Testis (tissue), 2 donors: ENCODE results near the gene FNDC4.

Experiments
- CTCF ChIP-seq, 3 experiments: fragments of 450-650 bp in 2 of 3; fragments of 200-600 bp in 1 of 3; sonication (generic) in 1 of 3; IDR thresholded peaks; one replicate each; pipeline ENCODE4 v1.5.1; 2016 to 2019; ENCODE audit warnings: antibody characterized with exemption in 3 of 3, mild to moderate bottlenecking in 2 of 3, moderate library complexity in 1 of 3
- POLR2A ChIP-seq: fragments of 450-650 bp; IDR thresholded peaks from one replicate; pipeline ENCODE4 v1.6.1; 2017; ENCODE audit warnings: antibody characterized with exemption, mild to moderate bottlenecking, moderate library complexity

- no peak for TF ChIP-seq CTCF (IDR thresholded peaks at IDR 0.05)
- no peak for TF ChIP-seq POLR2A
Measured at GRCh38 chr2:27446057-27446456, 48.9 kb downstream of the FNDC4 start.
